HG03521 (cell line): ENCODE results near the gene CLDND2.

ENCODE experiments used
- ATAC-seq: cut with Tn5 transposase; IDR thresholded peaks from one replicate; pipeline ENCODE4 v1.9.1; 2021; ENCODE audit warnings: mild to moderate bottlenecking, moderate library complexity; ENCODE audit not compliant: unreplicated experiment

CLDND2 gene

DNA sequence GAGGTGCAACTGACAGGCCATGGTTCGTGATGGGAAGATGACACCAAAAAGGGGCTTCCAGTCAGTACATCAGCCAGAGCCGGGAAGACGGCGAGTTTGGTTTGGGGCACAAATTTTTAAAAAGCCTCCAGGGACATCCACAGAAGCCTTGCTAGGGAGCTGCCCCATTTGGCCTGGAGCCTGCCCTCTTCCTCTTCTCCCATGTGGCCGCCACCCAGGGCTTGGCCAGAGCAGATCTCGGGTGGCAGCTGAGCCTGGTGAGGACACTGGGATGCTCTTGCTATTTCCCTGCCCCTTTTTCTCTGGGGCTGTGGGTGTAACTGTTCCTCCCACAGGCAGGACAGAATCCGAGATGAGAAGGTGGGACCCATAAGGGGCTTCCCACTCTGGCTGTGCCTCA, 10.9 kb downstream of the CLDND2 start:
- ATAC-seq = no peak

DNA sequence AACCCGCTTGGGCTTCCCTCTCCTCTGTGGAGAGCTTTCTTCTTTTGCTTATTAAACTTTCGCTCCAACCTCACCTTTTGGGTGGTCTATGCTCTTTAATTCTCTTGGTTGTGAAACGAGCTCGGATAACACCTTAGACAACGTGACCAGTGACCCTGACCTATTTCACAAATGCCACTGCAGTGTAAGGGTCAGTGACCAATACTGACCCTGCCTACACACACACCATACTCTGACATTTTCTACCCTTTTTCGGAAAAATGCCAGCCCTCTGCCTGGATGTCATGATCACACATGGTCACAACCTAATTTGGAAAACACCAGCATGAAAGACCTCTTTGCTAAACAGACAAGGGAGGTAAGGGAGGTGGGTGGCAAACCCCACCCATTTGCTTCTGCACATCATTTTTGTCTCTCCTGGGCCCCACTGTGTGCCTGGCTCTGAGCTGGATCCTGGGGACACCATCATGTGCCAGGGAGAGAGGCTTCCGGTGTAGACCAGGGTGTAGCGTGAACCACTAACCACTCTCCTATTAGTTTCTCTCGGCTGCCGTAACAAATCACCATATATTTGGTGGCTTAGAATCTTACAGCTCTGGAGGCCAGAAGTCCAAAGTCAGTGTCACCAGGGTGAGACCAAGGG, 12.5 kb downstream of the CLDND2 start:
- no peak for ATAC-seq

- no peak for ATAC-seq
These were observed 14.1 kb downstream of the CLDND2 start for GRCh38 chr19:51354742-51355148.

- no peak for ATAC-seq
These were observed 14.6 kb downstream of the CLDND2 start for GRCh38 chr19:51354103-51354741.

DNA sequence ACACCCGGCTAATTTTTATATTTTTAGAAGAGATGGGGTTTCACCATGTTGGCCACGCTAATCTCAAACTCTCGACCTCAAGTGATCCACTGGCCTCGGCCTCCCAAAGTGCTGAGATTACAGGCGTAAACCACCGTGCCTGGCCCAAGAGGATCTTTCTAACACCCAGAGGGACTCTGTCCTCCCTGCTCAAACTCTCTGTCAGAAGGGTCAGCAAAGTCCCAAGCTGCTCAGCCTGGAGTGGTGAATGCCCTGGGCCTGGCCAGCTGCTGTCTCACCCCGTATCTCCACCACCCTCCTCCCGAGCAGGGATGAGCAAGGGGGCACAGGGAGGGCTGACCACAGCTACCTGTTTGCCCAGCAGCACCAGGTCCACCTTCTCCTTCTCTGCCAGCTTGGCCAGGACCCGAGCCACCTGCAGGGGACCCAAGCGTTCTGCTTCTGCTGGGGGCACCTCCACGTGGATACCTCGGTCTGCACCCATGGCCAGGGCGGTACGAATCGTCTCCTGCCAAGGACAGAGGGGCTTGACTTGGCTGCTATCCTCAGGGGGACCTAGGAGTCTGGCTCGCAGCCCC, 15.9 kb downstream of the CLDND2 start:
- no peak for ATAC-seq

DNA sequence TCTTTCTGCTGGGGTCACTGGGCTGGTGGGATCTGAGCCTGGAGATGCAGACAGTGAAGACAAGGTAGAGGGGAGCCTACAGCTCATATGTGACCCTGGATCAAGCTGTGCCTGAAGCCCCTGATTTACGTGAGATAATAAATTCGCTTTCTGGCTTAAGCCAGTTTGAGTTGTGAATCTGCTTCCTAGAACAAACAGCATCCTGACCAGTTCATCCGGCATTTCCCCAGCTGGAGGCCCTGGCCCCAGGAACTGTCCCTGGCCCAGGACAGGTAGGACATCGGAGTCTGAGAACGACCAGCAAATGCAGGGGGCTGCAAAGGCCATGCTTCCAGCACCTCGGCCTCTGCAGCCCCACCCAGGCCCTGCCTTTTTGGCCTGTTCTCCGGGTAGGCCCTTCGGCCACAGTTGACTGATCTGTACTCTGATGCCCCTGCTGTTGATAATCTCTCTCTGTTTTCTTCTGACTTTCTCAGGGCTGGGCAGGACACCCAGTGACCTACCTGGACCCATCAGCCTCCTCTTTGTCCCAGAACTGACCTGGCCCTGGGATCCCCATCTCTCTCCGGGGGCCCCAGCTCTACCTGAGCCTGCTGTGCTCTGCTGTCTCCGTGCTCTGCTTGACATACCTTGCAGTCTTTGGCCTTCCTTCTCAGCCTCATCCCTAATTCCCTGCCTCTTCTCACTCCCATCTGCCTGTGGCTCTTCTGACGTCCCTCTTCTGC, 17.4 kb downstream of the CLDND2 start:
- ATAC-seq = no peak

GRCh38 chr19:51347209-51347928, 21.4 kb downstream of the CLDND2 start:
- ATAC-seq = no peak

DNA sequence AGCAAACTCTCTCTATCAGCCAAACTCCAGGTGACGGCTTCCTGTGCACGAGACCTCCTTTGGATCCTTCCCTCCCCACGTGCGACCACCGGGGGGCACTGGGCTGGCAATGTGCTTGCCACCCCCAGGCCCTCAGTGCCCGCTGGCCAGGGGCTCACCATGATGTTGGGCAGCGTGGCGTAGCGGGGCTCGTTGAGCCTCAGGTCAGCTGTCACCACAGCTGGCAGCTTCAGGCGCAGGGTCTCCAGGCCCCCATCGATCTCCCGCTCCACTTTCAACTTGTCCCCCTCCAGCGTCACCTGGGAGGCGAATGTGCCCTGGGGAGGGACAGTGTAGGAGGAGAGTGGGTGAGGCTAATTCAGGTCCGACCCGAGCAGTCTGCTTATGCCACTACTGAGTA, 22.1 kb downstream of the CLDND2 start:
- ATAC-seq = no peak

- no peak for ATAC-seq
These were observed 23.7 kb downstream of the CLDND2 start for GRCh38 chr19:51345076-51345620.

DNA sequence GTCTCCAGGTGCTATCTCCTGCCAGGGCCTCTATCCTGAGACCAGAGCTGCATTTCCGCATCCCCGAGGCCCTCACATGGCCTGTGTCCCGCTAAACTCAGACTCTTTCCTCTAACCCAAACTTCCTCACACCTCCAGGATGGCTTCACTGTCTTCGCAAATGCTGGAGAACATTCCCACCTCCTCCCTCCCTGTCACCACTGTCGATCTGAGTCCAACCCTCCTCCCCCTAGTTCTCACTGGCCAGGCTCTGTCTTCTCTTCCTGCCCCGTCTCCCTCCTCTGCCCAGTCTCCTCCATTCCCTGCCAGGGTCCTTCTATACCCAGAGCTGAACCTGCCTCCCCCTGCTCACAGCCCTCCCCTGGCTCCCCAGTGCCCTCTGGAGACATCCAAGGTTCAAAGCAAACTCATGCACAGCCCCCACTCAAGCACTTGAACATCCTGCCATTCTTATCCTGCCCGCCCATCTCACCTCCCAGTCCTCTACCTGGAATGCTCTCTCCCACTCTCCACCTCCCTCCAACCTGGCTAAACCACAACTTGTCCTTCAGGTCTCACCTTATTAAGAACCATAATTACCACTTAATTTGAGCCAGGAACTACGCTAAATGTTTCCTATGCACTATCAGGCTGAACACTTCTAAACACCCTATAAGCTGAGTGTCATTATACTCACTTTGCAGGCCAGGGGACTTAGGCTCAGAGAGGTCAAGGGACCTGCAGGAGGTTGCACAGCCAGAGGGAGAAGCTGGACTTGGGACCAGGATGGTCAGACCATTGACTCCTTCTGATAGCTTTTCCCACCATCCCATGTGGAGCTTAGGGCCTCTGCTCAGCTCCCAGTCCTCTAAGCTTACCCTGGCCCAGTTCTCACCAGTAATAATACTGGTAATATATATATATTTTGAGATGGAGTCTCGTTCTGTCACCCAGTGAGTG, 25.9 kb downstream of the CLDND2 start:
- ATAC-seq = no peak

DNA sequence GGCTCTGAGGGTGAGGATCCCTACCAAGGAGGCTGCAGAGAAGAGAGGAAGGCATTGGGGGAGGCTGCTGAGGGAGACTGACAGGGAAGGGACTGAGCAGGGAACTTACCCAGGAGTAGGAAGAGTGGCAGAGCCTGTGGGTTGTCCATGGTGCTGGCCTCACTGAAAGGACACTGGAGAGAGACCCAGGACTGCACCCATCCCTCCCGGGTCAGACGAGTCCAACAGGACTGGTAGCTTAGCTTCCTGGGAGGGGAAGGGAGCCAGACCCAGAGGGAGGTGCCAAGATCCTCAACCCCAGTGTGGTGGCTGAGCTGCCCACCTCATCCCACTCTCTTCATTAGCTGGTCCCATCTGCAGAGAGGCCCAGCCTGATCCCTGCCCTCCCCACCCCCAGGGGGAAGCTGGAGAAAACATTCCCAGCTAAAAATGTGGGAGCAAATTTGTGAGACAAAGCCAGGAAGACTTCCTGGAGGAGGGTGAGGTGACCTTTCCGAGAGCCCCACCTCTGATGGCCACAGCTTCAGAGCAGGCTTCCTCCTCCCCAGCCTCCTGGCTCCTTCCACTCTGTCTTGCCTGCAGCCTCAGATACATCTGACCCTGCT, 26.7 kb downstream of the CLDND2 start, which contains the start of gene VSIG10L:
Gene VSIG10L (minus strand): TSS at position 164 of the 605 bp plus-strand sequence. CDS start 15 bp downstream, at position 149.
- ATAC-seq = no peak

GRCh38 chr19:51341066-51341465, 27.7 kb downstream of the CLDND2 start:
- ATAC-seq = no peak

GRCh38 chr19:51339687-51340656, 28.8 kb downstream of the CLDND2 start:
- ATAC-seq = peak; percentile 53

- no peak for ATAC-seq
These were observed 29.5 kb downstream of the CLDND2 start for GRCh38 chr19:51339313-51339686.

DNA sequence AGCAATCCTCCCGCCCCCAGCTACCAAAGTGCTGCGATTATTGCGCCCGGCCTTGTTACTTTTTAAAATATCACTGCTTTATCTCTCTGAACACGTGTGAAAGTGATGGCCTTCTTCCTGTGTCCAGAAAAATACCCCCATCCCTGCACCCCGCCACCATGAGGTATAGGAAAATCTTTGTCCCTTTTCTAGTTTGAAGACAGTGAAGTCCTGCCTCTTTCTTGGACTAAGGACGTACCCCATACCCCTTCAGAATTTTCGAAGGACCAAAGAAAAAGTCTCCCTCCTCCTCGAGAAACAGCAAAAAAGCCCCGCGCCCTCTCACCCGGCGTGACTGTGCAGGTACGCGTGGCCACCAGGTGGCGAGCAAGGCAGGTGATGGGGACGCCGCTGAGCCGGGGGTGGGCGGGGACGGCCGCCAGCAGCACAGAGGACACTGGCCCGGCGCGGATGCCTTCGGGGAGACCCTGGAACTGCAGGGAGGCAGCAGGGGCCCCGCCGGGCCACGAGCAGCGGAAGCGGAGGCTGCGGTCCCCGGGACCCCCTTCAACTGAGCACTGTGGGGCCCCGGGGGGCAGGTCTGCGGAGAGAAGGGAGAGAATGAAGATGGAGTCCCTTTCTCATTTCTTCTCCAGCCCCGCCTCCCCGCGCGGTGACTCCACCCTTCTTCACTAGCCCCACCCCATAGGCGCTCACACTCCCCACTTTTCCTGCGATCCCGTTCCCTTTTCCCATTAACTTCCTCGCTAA, 30.1 kb downstream of the CLDND2 start:
- peak; percentile 38 for ATAC-seq

DNA sequence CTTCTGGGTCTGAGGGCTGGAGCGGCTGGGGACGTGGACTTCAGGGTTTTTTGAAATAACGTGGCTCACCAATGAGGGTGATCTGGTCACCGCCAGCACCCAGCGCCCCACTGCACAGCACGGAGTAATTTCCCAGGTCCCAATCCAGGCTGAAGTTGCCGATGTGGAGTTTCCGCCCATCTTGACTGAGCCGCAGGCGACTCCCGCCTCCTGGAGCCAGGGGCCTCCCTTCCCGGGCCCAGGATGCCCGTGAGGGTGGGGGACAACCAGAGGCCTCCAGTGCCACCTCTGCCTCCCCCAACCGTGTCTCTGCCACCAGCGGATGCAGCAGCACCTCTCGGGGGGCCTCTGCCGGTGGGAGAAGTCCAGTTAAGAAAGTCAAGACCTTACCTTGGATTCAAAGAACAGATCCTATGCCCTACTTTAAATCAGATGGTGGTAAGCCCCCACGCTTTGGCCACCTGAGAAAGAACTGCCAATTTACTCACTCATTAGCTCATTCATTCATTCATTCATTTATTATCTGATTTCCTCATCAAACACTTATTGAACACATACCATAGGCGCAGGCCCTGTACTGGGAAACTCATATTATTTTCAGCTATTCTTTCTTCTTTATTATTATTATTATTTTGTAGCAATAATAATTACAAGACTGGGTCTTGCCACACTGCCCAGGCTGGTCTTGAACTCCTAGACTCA, 30.8 kb downstream of the CLDND2 start:
- ATAC-seq = no peak
